C4-2B (cell line): ENCODE results near the gene NUDT14.

ENCODE experiments used
- ZFX ChIP-seq: fragments of 450-650 bp; IDR thresholded peaks from 2 replicates; pipeline ENCODE4 v1.6.1; 2017
- TF ChIP-seq, protein P1 (sequence below): fragments of 450-650 bp; conservative IDR thresholded peaks from 2 replicates; pipeline ENCODE4 v1.5.1; 2017; ENCODE audit warnings: mild to moderate bottlenecking

DNA sequence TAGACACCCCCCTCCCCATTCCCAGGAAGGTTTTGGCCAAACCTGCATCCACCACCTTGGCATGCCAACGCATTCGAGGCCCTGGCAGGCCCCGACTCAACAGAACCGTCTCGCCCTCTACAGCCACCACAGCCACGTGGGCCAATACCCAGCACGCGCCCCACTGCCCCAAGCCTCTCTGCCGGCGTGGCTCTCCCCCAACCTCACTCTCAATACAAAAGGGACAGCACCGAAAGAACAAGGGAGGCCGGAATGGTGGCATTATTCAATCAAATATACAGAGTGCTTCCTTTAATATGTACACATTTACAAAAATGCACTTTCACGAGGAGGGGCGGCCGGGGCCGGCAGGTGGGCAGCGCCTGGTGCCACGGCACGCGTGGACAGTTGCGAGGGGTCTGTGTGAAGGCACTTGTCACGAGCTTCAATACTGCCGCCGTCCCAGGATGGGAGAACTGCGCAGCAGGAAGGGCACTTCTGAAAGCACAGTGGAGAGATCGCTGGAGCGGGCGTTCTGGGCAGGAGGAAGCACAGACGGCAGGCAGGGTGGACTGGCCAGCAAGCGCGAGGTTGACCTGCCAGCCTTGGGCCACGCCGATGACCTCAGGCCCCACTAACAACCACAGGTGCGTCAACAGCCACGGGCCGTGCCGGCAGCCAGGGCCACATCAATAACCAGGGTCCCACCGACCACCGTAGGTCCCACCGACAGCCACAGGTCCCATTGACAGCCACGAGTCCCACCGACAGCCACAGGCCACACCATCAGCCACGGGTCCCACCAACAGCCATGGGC, 39.4 kb downstream of the NUDT14 start:
- TF ChIP-seq, protein P1, sequence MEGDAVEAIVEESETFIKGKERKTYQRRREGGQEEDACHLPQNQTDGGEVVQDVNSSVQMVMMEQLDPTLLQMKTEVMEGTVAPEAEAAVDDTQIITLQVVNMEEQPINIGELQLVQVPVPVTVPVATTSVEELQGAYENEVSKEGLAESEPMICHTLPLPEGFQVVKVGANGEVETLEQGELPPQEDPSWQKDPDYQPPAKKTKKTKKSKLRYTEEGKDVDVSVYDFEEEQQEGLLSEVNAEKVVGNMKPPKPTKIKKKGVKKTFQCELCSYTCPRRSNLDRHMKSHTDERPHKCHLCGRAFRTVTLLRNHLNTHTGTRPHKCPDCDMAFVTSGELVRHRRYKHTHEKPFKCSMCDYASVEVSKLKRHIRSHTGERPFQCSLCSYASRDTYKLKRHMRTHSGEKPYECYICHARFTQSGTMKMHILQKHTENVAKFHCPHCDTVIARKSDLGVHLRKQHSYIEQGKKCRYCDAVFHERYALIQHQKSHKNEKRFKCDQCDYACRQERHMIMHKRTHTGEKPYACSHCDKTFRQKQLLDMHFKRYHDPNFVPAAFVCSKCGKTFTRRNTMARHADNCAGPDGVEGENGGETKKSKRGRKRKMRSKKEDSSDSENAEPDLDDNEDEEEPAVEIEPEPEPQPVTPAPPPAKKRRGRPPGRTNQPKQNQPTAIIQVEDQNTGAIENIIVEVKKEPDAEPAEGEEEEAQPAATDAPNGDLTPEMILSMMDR: no peak
- TF ChIP-seq ZFX: no peak
